Neural cell (in vitro differentiated cells): ENCODE measurements around the gene LARP1. TPM values are rescaled to one million over a fixed set of nuclear protein-coding genes. Genes with fewer than 3 reads are reported as not detected.

Source experiments
- H2AFZ ChIP-seq: fragments of 200-600, 300-800 bp; sonication (generic), shearing (Covaris generic); 2 replicates; pipeline ENCODE4 v1.6.0; 2014; ENCODE audit warnings: low read depth, mild to moderate bottlenecking, antibody characterized with exemption, low read length, moderate library complexity
- H3F3A ChIP-seq: fragments of 200-600 bp; shearing (Covaris generic); 2 replicates; pipeline ENCODE4 v1.6.1; 2016; ENCODE audit warnings: mild to moderate bottlenecking, moderate library complexity, mixed read lengths, antibody characterized with exemption, low read length; ENCODE audit not compliant: insufficient read depth, poor library complexity, severe bottlenecking
- H3K27ac ChIP-seq: fragments of 200-600, 300-800 bp; sonication (generic), shearing (Covaris generic); 2 replicates; pipeline ENCODE4 v1.5.1; 2014; ENCODE audit warnings: mild to moderate bottlenecking, low read length, moderate library complexity
- H3K27me3 ChIP-seq: fragments of 300-800, 200-600 bp; sonication (generic), shearing (Covaris generic); 2 replicates; pipeline ENCODE4 v1.6.0; 2014; ENCODE audit warnings: mild to moderate bottlenecking, low read depth, low read length, moderate library complexity; ENCODE audit not compliant: insufficient read depth
- H3K36me3 ChIP-seq: fragments of 300-800, 200-600 bp; sonication (generic), shearing (Covaris generic); 2 replicates; pipeline ENCODE4 v1.5.1; 2014; ENCODE audit warnings: mild to moderate bottlenecking, antibody characterized with exemption, low read length, moderate library complexity; ENCODE audit not compliant: insufficient read depth
- H3K4me2 ChIP-seq: fragments of 300-800, 200-600 bp; sonication (generic), shearing (Covaris generic); 2 replicates; pipeline ENCODE4 v1.6.0; 2014; ENCODE audit warnings: mild to moderate bottlenecking, low read length
- H3K4me3 ChIP-seq: fragments of 300-800, 200-600 bp; sonication (generic), shearing (Covaris generic); 2 replicates; pipeline ENCODE4 v1.5.1; 2014; ENCODE audit warnings: mild to moderate bottlenecking, low read length, moderate library complexity
- H3K79me2 ChIP-seq: fragments of 200-600 bp; shearing (Covaris generic); replicated peaks from 2 replicates; pipeline ENCODE4 v1.6.0; 2014; ENCODE audit warnings: mild to moderate bottlenecking, low read length, moderate library complexity; ENCODE audit not compliant: insufficient read depth
- H3K9ac ChIP-seq: fragments of 300-800, 200-600 bp; sonication (generic), shearing (Covaris generic); 2 replicates; pipeline ENCODE4 v1.6.1; 2016; ENCODE audit warnings: mild to moderate bottlenecking, low read length, mixed read lengths
- H3K9me2 ChIP-seq: fragments of 200-600 bp; shearing (Covaris generic); 2 replicates; pipeline ENCODE4 v1.6.1; 2016; ENCODE audit warnings: mild to moderate bottlenecking, low read length, mixed read lengths; ENCODE audit not compliant: insufficient read depth
- H3K9me3 ChIP-seq: fragments of 200-600, 300-800 bp; sonication (generic), shearing (Covaris generic); 2 replicates; pipeline ENCODE4 v1.6.1; 2016; ENCODE audit warnings: mild to moderate bottlenecking, mixed run types, low read length, moderate library complexity, mixed read lengths
- H4K20me1 ChIP-seq: fragments of 200-600 bp; shearing (Covaris generic); 2 replicates; pipeline ENCODE4 v1.6.1; 2016; ENCODE audit warnings: mild to moderate bottlenecking, mixed run types; ENCODE audit not compliant: insufficient read depth
- CTCF ChIP-seq: fragments of 450-650 bp; IDR thresholded peaks from 2 replicates; pipeline ENCODE4 v1.5.1; 2014; ENCODE audit warnings: antibody characterized with exemption, mild to moderate bottlenecking, moderate library complexity; ENCODE audit not compliant: poor library complexity, severe bottlenecking
- EP300 ChIP-seq: fragments of 450-650 bp; conservative IDR thresholded peaks from 2 replicates; pipeline ENCODE4 v1.6.1; 2014; ENCODE audit warnings: antibody characterized with exemption, mild to moderate bottlenecking, moderate library complexity; ENCODE audit not compliant: poor library complexity, severe bottlenecking
- EZH2 ChIP-seq: fragments of 200-600, 300-800 bp; shearing (Covaris generic), sonication (generic); IDR thresholded peaks from 2 replicates; pipeline ENCODE4 v1.6.1; 2014; ENCODE audit warnings: antibody characterized with exemption, low read length, borderline replicate concordance, mild to moderate bottlenecking; ENCODE audit not compliant: insufficient read depth, poor library complexity, severe bottlenecking
- MXI1 ChIP-seq: fragments of 450-650 bp; conservative IDR thresholded peaks from 2 replicates; pipeline ENCODE4 v1.6.1; 2014; ENCODE audit warnings: antibody characterized with exemption, mild to moderate bottlenecking; ENCODE audit not compliant: poor library complexity, severe bottlenecking
- POLR2AphosphoS5 ChIP-seq: IDR thresholded peaks from 2 replicates; pipeline ENCODE4 v1.6.1; 2012
- RAD21 ChIP-seq: fragments of 450-650 bp; conservative IDR thresholded peaks from 2 replicates; pipeline ENCODE4 v1.6.1; 2014; ENCODE audit warnings: antibody characterized with exemption, mild to moderate bottlenecking, moderate library complexity
- REST ChIP-seq: IDR thresholded peaks from 2 replicates; pipeline ENCODE4 v1.6.1; 2012; ENCODE audit warnings: borderline replicate concordance
- SMC3 ChIP-seq: fragments of 450-650 bp; conservative IDR thresholded peaks from 2 replicates; pipeline ENCODE4 v1.6.1; 2014; ENCODE audit warnings: antibody characterized with exemption, mild to moderate bottlenecking, moderate library complexity; ENCODE audit not compliant: poor library complexity
- TAF1 ChIP-seq: IDR thresholded peaks from 2 replicates; pipeline ENCODE4 v1.6.1; 2012; ENCODE audit warnings: low read depth
- polyA plus RNA-seq: library from polyadenylated mRNA; depleted of rRNA; stranded (reverse); fragments of >200 nt; gene quantifications from 2 replicates; pipeline ENCODE4 v1.2.3, GENCODE V29; 2014

The LARP1 gene
- polyA plus RNA-seq, 1 donor from 2014 or later, result 36.1 TPM

- H3K9me2 ChIP-seq, result no peaks in the 10 kb centered on the region
- no peaks in the 10 kb centered on the region for H3K9me3 ChIP-seq
- H3F3A ChIP-seq, result no peaks in the 10 kb centered on the region
- H2AFZ ChIP-seq, result no peak overlapping the region
- no peak overlapping the region for H3K27ac ChIP-seq
- peaks cover 89% of the 10 kb centered on the region for H3K79me2 ChIP-seq
- no peak for TF ChIP-seq MXI1
- no peak for TF ChIP-seq CTCF
- TF ChIP-seq POLR2AphosphoS5, result no peak
- no peak for TF ChIP-seq EZH2
- TF ChIP-seq TAF1, result no peak
- no peak for TF ChIP-seq SMC3
- no peak for TF ChIP-seq REST
- H3K4me2 ChIP-seq, result no peak overlapping the region
- H3K9ac ChIP-seq, result no peak overlapping the region
- H3K4me3 ChIP-seq, result no peak overlapping the region
- no peaks in the 10 kb centered on the region for H3K27me3 ChIP-seq
- peaks cover 17% of the 10 kb centered on the region for H4K20me1 ChIP-seq
- no peaks in the 10 kb centered on the region for H3K36me3 ChIP-seq
Measured at GRCh38 chr5:154762261-154762660, 7.1 kb downstream of the LARP1 start.

- no peaks in the 10 kb centered on the region for H3K36me3 ChIP-seq
- H3K4me2 ChIP-seq, result no peak overlapping the region
- peaks cover 17% of the 10 kb centered on the region for H4K20me1 ChIP-seq
- TF ChIP-seq CTCF (no peak), TAF1 (no peak), EP300 (no peak), POLR2AphosphoS5 (no peak), EZH2 (no peak), RAD21 (no peak)
- H3K9me3 ChIP-seq, result no peaks in the 10 kb centered on the region
- H3K9ac ChIP-seq, result no peak overlapping the region
- H3K27ac ChIP-seq, result no peak overlapping the region
- H3K9me2 ChIP-seq, result no peaks in the 10 kb centered on the region
- H3K79me2 ChIP-seq, result peaks cover 90% of the 10 kb centered on the region
- no peak overlapping the region for H3K4me3 ChIP-seq
- no peaks in the 10 kb centered on the region for H3K27me3 ChIP-seq
- no peaks in the 10 kb centered on the region for H3F3A ChIP-seq
- H2AFZ ChIP-seq, result no peak overlapping the region
Measured at GRCh38 chr5:154762700-154763099, 7.5 kb downstream of the LARP1 start.
